GM13977 (cell line): Measurements from ENCODE around the gene RETREG3.
"Not testable (repeated sequence)": the region's sequence is repeated elsewhere in the genome, so short reads cannot be mapped to it uniquely, and the experiment has no call there.

Experiments used
- DNase-seq: peaks from one replicate; pipeline ENCODE4 v3.0.0; 2012; ENCODE audit warnings: low spot score
- in situ Hi-C: fragments of 300-500 bp; cut with MboI; formaldehyde crosslinking; loops from one replicate; pipeline ENCODE4 v1.12.0; 2022; ENCODE audit warnings: low sequenced_read_pairs, low pct_unique_long_range_greater_than_20kb, mixed read lengths, inconsistent platforms; ENCODE audit not compliant: unreplicated experiment
- TF ChIP-seq, protein P1 (sequence below): IDR thresholded peaks from 2 replicates; pipeline ENCODE4 v1.5.1; 2012; ENCODE audit warnings: mild to moderate bottlenecking, control low read depth; ENCODE audit not compliant: insufficient read depth; ENCODE audit errors: extremely low read depth, missing control alignments

The RETREG3 gene

GRCh38 chr17:42543190-42544079 is 65.7 kb downstream of the RETREG3 start:
- in situ Hi-C loops = no loop called here
- DNase-seq = no peak
- TF ChIP-seq, protein P1, sequence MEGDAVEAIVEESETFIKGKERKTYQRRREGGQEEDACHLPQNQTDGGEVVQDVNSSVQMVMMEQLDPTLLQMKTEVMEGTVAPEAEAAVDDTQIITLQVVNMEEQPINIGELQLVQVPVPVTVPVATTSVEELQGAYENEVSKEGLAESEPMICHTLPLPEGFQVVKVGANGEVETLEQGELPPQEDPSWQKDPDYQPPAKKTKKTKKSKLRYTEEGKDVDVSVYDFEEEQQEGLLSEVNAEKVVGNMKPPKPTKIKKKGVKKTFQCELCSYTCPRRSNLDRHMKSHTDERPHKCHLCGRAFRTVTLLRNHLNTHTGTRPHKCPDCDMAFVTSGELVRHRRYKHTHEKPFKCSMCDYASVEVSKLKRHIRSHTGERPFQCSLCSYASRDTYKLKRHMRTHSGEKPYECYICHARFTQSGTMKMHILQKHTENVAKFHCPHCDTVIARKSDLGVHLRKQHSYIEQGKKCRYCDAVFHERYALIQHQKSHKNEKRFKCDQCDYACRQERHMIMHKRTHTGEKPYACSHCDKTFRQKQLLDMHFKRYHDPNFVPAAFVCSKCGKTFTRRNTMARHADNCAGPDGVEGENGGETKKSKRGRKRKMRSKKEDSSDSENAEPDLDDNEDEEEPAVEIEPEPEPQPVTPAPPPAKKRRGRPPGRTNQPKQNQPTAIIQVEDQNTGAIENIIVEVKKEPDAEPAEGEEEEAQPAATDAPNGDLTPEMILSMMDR = no peak

DNA sequence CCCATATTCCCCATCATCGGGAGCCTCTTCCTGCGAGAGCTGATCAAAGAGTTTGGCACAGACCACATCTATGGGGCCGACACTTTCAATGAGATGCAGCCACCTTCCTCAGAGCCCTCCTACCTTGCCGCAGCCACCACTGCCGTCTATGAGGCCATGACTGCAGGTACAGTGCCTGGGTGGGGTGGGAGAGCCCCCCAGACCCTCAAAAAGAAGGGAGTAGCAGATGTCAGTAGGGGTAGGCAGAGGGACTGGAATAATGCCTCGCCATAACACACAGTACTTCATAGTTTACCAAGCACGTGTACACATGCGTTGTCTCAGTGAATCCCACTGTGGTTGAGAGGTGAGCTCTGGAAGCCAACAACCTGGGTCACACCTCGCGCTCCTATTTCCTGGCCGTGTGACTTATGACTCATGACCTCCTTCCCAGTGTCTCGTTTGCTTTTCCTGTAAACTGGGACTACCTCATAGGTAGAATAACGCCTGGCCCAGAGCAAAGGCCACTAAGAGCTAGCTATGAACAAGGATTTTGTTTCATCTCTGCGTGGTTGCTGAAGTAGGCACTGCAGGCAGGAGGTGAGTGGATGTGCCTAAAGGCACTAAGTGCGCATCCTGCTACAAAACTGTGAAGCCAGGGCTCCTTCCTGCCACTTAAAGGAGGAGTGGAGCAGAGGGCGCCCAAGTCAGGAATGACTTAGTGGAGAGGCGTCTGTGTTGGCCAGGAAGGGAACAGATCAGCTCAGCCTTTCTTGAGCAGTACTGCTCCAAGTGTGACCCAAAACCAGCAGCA is 67.9 kb downstream of the RETREG3 start:
- DNase-seq = no peak
- in situ Hi-C loops = no loop called here
- TF ChIP-seq, protein P1 = no peak

GRCh38 chr17:42540558-42540957 is 68.6 kb downstream of the RETREG3 start:
- in situ Hi-C loops = not testable (repeated sequence)

GRCh38 chr17:42538482-42538881 is 70.7 kb downstream of the RETREG3 start:
- TF ChIP-seq, protein P1 = no peak
- DNase-seq = no peak
- in situ Hi-C loops = no loop called here

More at GRCh38 chr17:42540558-42540957, 68.6 kb downstream of the RETREG3 start:
- DNase-seq = not testable (repeated sequence)

DNA sequence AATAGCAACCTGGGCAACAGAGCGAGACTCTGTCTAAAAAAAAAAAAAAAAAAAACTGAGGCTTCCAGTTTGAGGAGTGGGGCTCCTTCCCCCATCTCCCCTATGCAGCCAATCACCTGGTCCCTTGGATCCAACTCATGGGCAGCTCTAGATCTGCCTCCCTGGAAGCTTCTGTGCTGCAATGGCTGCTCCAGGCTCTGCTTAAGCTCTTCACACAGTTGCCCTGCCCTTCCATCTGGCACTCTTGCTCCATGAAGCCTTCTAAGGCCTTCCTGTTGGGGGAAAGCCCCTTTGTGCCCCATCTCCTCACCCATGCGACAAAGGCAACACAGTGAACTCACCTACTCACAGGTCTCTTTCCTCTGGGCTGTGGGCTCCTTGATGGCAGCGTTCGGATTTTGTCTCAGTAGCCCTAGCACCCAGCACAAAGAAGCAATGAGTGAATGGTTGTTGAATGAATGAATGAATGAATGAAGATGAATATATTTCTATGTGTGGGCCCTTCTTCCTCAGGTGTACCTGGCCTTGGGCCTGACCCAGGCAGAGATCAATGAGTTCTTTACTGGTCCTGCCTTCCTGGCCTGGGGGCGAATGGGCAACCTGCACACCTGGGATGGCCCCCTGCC is 71.2 kb downstream of the RETREG3 start:
- in situ Hi-C loops = no loop called here
- DNase-seq = no peak
- TF ChIP-seq, protein P1 = no peak

GRCh38 chr17:42537156-42537805 is 71.9 kb downstream of the RETREG3 start:
- in situ Hi-C loops = no loop called here
- DNase-seq = no peak
- TF ChIP-seq, protein P1 = no peak
